KMS-11 (cell line): ENCODE results near the gene SLC22A23.

Experiments
- H2AFZ ChIP-seq: fragments of 200-600 bp; sonication (generic); 2 replicates; pipeline ENCODE4 v1.6.1; 2016; ENCODE audit warnings: antibody characterized with exemption, mixed run types, low read depth
- H3K27ac ChIP-seq: fragments of 200-600 bp; sonication (generic); 2 replicates; pipeline ENCODE4 v1.6.1; 2016; ENCODE audit warnings: mild to moderate bottlenecking, mixed run types
- H3K27me3 ChIP-seq: fragments of 200-600 bp; sonication (generic); 2 replicates; pipeline ENCODE4 v1.6.1; 2017; ENCODE audit warnings: mild to moderate bottlenecking, low read depth, mixed run types, moderate library complexity; ENCODE audit not compliant: insufficient read depth
- H3K36me3 ChIP-seq: fragments of 200-600 bp; sonication (generic); 2 replicates; pipeline ENCODE4 v1.6.1; 2017; ENCODE audit warnings: mild to moderate bottlenecking, mixed run types; ENCODE audit not compliant: insufficient read depth
- H3K4me1 ChIP-seq: fragments of 200-600 bp; sonication (generic); 2 replicates; pipeline ENCODE4 v1.6.1; 2016; ENCODE audit warnings: mild to moderate bottlenecking, low read depth, mixed run types; ENCODE audit not compliant: poor library complexity, severe bottlenecking
- H3K4me2 ChIP-seq: fragments of 200-600 bp; sonication (generic); 2 replicates; pipeline ENCODE4 v1.7.0; 2016; ENCODE audit warnings: mild to moderate bottlenecking, mixed run types
- H3K4me3 ChIP-seq: fragments of 200-600 bp; sonication (generic); IDR thresholded peaks from 2 replicates; pipeline ENCODE4 v1.6.1; 2017; ENCODE audit warnings: low read depth, low read length, mixed read lengths; ENCODE audit not compliant: insufficient read depth
- H3K79me2 ChIP-seq: fragments of 200-600 bp; sonication (generic); 2 replicates; pipeline ENCODE4 v1.6.1; 2016; ENCODE audit warnings: low read depth, mixed run types; ENCODE audit not compliant: insufficient read depth
- H3K9ac ChIP-seq: fragments of 200-600 bp; sonication (generic); 2 replicates; pipeline ENCODE4 v1.6.1; 2016; ENCODE audit warnings: mild to moderate bottlenecking, mixed run types
- H4K20me1 ChIP-seq: fragments of 200-600 bp; sonication (generic); 2 replicates; pipeline ENCODE4 v1.6.1; 2016; ENCODE audit warnings: mild to moderate bottlenecking, mixed run types; ENCODE audit not compliant: insufficient read depth
- CTCF ChIP-seq: fragments of 200-600 bp; sonication (generic); conservative IDR thresholded peaks from 2 replicates; pipeline ENCODE4 v1.6.1; 2017; ENCODE audit warnings: low read depth, mild to moderate bottlenecking, antibody characterized with exemption, low read length, moderate library complexity, mixed read lengths

The SLC22A23 gene

GRCh38 chr6:3421791-3422434 is 34.9 kb downstream of the SLC22A23 start:
- Histone ChIP-seq H3K4me1 (peaks cover 25% of the 10 kb centered on the region), H3K9ac (no peak overlapping the region), H3K4me3 (no peak overlapping the region), H3K27me3 (no peaks in the 10 kb centered on the region), H3K79me2 (no peaks in the 10 kb centered on the region), H4K20me1 (no peaks in the 10 kb centered on the region), H3K36me3 (no peaks in the 10 kb centered on the region), H3K27ac (no peak overlapping the region), H3K4me2 (no peak overlapping the region), H2AFZ (no peak overlapping the region)
- TF ChIP-seq CTCF, result no peak

GRCh38 chr6:3421143-3421542 is 35.7 kb downstream of the SLC22A23 start:
- no peaks in the 10 kb centered on the region for H3K27me3 ChIP-seq
- H3K4me3 ChIP-seq, result no peak overlapping the region
- TF ChIP-seq CTCF, result no peak
- H3K9ac ChIP-seq, result no peak overlapping the region
- no peaks in the 10 kb centered on the region for H4K20me1 ChIP-seq
- H3K36me3 ChIP-seq, result no peaks in the 10 kb centered on the region
- H3K27ac ChIP-seq, result no peak overlapping the region
- H2AFZ ChIP-seq, result no peak overlapping the region
- H3K79me2 ChIP-seq, result no peaks in the 10 kb centered on the region
- no peak overlapping the region for H3K4me2 ChIP-seq
- peaks cover 30% of the 10 kb centered on the region for H3K4me1 ChIP-seq

- Histone ChIP-seq H3K27ac (no peak overlapping the region), H3K79me2 (no peaks in the 10 kb centered on the region), H3K9ac (no peak overlapping the region), H4K20me1 (no peaks in the 10 kb centered on the region), H3K27me3 (no peaks in the 10 kb centered on the region), H3K4me2 (no peak overlapping the region), H3K4me1 (peaks cover 44% of the 10 kb centered on the region), H3K4me3 (no peak overlapping the region), H3K36me3 (no peaks in the 10 kb centered on the region), H2AFZ (no peak overlapping the region)
- no peak for TF ChIP-seq CTCF
These were observed 37.1 kb downstream of the SLC22A23 start for GRCh38 chr6:3419624-3420272.

DNA sequence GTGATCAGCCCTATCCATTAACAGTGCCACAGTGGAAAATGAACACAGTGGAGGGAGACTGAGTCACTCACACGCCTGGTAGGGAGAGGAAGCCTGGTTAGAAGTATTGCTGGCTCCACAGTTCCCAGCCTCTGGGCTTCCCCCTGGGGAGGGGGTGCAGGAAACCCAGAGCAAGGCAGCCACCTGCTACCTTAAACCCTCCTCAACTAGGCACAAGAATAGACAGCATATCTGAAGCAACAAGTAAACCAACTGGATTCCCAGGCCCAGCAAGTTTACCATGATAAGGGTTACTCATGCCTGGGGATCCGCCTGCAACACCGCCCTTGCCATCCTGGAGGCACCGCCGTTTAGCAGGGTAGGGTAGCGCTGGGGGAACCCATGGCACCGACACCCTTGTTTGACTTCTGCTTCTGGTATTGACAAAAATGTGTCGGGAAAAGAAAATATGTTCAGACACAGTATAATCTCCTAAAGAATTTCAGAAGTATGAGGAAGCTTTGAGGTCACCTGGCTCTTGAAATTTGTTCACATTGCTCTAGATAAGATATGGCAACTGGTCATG is 38.3 kb downstream of the SLC22A23 start:
- no peak for TF ChIP-seq CTCF
- Histone ChIP-seq H3K4me1 (peaks cover 56% of the 10 kb centered on the region), H3K4me3 (no peak overlapping the region), H3K27me3 (no peaks in the 10 kb centered on the region), H4K20me1 (no peaks in the 10 kb centered on the region), H3K79me2 (no peaks in the 10 kb centered on the region), H3K9ac (no peak overlapping the region), H2AFZ (no peak overlapping the region), H3K36me3 (no peaks in the 10 kb centered on the region), H3K4me2 (no peak overlapping the region), H3K27ac (no peak overlapping the region)
